Measurements from ENCODE around the gene ZSCAN1.

DNA sequence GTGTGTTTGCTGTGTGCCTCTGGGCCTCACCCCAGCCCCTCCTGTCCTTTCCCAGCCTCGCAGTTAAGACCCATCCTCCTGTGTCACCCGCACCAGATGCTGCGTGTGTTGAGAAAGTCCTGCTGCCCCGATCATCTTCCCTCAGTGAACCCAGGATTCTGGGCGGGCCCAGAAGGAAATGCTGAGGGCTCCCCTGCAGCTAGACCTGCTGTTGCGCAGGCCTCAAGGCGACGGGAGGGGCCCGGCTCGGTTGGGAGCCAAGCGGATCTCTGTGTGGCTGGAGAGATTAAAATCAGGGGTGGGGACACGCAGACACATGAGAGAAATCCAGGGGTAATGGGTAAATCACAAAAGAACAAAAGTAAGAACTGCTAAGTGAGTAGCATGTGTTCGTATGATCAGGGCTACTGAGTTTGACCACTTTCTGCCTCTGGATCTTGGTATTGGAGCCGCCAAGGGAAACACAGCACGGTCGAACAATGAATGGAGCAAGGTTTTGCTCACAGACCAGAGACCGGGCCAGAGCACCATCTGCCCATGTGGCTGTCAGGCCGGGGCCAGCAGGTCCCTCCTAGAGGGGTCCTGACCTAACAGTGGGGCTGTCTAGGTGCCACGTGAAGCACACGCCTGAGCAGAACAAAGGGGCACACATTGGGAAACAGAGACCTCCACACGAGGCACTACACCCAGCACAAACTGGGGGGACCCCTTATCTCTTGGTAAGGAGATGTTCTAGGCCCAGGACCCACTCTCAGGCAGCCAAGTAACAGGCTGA lies 7.1 kb downstream of the ZSCAN1 start:
- TF ChIP-seq POLR2A (IDR thresholded peaks at IDR 0.05; ENCODE audit: low read depth, low read length) (no peak), RFX5 (IDR thresholded peaks at IDR 0.05; ENCODE audit: low read depth, low read length) (no peak), MAFK (IDR thresholded peaks at IDR 0.05; ENCODE audit: low read depth, low read length) (no peak), BHLHE40 (IDR thresholded peaks at IDR 0.05; ENCODE audit: low read depth, low read length) (no peak), CEBPB (IDR thresholded peaks at IDR 0.05; ENCODE audit: low read depth, low read length) (no peak), MXI1 (IDR thresholded peaks at IDR 0.05; ENCODE audit: borderline replicate concordance, low read depth, low read length) (no peak)
- TF ChIP-seq, protein P1, sequence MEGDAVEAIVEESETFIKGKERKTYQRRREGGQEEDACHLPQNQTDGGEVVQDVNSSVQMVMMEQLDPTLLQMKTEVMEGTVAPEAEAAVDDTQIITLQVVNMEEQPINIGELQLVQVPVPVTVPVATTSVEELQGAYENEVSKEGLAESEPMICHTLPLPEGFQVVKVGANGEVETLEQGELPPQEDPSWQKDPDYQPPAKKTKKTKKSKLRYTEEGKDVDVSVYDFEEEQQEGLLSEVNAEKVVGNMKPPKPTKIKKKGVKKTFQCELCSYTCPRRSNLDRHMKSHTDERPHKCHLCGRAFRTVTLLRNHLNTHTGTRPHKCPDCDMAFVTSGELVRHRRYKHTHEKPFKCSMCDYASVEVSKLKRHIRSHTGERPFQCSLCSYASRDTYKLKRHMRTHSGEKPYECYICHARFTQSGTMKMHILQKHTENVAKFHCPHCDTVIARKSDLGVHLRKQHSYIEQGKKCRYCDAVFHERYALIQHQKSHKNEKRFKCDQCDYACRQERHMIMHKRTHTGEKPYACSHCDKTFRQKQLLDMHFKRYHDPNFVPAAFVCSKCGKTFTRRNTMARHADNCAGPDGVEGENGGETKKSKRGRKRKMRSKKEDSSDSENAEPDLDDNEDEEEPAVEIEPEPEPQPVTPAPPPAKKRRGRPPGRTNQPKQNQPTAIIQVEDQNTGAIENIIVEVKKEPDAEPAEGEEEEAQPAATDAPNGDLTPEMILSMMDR (conservative IDR thresholded peaks at IDR 0.05; ENCODE audit: low read depth, low read length) = no peak
- TF ChIP-seq, protein P2, sequence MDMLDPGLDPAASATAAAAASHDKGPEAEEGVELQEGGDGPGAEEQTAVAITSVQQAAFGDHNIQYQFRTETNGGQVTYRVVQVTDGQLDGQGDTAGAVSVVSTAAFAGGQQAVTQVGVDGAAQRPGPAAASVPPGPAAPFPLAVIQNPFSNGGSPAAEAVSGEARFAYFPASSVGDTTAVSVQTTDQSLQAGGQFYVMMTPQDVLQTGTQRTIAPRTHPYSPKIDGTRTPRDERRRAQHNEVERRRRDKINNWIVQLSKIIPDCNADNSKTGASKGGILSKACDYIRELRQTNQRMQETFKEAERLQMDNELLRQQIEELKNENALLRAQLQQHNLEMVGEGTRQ (IDR thresholded peaks at IDR 0.05; ENCODE audit: low read depth, low read length) = no peak
- TF ChIP-seq, protein P3, sequence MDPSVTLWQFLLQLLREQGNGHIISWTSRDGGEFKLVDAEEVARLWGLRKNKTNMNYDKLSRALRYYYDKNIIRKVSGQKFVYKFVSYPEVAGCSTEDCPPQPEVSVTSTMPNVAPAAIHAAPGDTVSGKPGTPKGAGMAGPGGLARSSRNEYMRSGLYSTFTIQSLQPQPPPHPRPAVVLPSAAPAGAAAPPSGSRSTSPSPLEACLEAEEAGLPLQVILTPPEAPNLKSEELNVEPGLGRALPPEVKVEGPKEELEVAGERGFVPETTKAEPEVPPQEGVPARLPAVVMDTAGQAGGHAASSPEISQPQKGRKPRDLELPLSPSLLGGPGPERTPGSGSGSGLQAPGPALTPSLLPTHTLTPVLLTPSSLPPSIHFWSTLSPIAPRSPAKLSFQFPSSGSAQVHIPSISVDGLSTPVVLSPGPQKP (IDR thresholded peaks at IDR 0.05; ENCODE audit: borderline replicate concordance, low read depth, low read length) = no peak
